GM18519 (cell line): Measurements from ENCODE around the gene ARMC8.
"Not testable (repeated sequence)": the region's sequence is repeated elsewhere in the genome, so short reads cannot be mapped to it uniquely, and the experiment has no call there.

Experiments
- ATAC-seq: cut with Tn5 transposase; IDR thresholded peaks from one replicate; pipeline ENCODE4 v1.9.1; 2021; ENCODE audit warnings: mild to moderate bottlenecking, moderate library complexity; ENCODE audit not compliant: unreplicated experiment, low FRiP score

Gene ARMC8

GRCh38 chr3:138187296-138188012 is at the start of gene ARMC8:
ARMC8 (plus strand) TSS chr3:138187301; CDS start chr3:138187555, 254 bp downstream.
- peak; percentile 16 for ATAC-seq

DNA sequence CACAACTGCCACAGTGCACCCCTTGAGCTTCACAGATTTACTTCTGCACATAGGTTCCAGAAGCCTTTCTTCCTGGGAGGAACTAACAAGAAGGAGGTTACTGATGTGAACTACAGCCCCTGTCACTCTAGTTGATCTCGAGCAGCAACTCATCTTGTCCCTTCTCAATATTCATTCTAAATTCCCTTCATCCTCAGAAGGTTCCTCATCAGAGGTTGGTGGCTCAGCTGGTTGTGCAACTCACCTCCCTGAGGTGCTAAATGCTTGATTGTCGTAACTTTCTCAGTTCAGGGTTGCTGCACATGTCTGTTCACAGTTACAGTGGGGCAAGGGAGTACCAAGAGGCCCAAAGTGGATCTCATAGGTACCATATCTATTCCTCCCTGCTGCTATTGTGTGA is 49.2 kb upstream of the ARMC8 start:
- ATAC-seq = no peak

GRCh38 chr3:138139691-138140090 is 47.4 kb upstream of the ARMC8 start:
- ATAC-seq = no peak

DNA sequence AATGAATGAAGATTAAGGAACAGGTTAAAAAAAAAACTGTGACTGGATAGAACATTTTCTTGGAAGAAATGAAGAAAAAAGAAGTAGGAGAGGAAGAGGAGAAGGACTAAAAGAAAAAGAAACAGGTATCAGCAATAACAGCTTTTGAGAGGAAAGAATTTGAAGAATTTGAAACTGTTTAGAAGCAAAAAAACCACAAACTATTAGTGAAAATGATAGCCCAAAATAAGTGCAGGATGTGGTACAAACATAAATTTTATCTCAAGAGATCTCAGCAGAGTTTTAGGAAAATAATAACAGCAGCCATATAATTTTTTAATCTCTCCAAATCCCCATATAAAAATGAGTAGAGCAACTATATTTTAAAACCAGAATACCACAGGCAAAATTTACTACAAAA is 46.2 kb upstream of the ARMC8 start:
- ATAC-seq = no peak

- not testable (repeated sequence) for ATAC-seq
These were observed 44.9 kb upstream of the ARMC8 start for GRCh38 chr3:138142181-138142580.

GRCh38 chr3:138148503-138148902 is 38.6 kb upstream of the ARMC8 start:
- no peak for ATAC-seq

DNA sequence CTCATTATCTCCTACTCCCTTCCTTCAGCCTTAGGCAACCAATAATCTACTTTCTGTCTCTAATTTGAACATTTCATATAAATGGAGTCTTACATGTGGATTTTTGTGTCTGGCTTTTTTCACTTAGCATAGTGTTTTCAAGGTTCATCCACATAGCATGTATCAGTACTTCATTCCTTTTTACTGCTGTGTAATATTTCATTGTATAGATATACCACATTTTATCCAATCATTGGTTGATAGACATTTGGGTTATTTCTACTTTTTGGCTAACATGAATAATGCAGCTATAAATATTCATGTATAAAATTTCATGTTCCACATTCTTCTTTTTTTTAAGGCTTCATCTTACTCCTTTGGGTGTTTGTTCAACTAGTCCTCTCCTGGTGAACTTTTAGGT is 32.6 kb upstream of the ARMC8 start:
- ATAC-seq = no peak

DNA sequence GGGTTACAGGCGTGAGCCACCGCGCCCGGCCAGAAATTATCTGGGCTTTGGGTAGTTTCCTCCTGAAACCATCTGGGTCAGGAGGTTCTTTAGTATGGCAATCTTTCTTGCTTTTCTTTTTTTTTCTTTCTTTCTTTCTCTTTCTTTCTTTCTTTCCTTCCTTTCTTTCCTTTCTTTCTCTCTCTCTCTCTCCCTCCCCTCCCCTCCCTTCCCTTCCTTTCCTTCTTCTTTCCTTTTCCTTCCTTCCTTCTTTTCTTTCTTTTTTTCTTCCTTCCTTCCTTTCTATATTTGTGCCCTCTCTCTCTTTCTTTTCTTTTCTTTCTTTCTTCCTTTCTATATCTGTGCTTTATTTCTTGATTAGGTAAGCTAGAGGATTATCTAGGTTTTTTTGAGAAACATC is 29.4 kb upstream of the ARMC8 start:
- no peak for ATAC-seq

- no peak for ATAC-seq
These were observed 22.0 kb upstream of the ARMC8 start for GRCh38 chr3:138165061-138165460.

GRCh38 chr3:138172625-138173024 is 14.5 kb upstream of the ARMC8 start:
- ATAC-seq = no peak

- ATAC-seq = no peak
These were observed 13.2 kb upstream of the ARMC8 start for GRCh38 chr3:138173769-138174420.

DNA sequence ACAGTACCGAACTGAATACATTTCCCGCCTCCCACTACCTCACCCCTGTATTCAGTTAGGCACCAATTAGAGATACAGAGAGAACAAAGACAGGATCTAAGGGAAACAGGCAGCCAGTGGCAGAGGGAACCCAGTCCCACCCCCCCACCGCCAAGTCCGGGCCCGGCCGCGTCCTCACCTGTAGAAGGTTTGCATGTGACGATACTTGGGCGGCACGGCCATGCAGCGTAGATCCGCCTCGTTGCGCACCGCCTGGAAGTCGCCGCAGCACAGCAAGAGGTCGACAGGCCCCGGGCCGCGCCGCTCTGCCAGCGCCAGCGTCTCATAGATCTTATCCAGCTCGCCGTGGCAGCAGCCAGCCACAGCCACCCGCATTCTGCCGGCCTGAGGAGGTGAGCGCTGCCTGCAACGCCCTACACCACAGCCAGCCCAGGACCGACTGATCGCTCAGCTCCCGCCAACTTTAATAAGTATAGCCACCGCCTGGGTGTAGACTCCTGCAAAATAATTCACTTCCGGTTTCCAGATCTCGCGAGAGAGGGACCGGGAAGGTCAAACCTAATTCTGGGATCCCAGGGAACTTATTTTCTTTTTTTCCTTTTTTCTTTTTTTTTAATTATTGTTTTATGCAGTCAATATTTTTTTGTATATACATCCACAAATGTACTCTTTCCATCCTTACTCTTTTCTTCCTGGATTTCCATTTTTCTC is 12.5 kb upstream of the ARMC8 start, which contains the start of gene DBR1:
TSS of gene DBR1 (minus strand) at position 501 of the 711 bp plus-strand sequence. CDS start at position 375, 126 bp downstream.
- peak; percentile 76 for ATAC-seq

DNA sequence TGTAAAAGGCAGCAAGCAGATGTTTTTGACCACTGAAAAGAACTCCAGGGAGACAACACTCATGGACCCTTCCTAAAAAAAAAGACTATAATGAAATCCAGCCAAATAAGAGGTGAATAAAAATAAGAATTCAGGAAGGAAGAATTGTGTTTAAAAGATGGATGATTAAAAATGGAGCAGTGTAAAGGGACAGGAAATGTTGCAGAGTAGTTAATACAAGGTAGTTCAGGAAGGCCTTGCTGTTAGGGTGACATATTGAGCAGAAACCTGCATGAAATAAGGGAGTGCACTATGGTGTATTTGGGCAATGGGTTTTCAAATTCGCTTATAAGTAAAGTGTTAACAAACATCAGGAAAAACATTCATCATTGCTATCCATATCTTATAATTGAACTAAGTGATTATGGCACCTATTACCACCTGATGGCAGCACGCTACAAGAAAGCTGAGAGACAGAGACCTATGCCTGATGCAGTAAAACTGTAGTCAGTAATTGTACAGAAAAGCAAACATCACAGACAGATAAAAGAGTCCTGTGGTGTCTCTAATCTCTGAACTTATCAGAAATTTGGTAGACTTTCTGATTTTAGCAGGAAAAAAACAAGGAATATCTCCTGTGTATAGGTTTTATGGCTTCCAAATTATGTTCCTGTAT is 6.6 kb upstream of the ARMC8 start:
- ATAC-seq = peak; percentile 70

GRCh38 chr3:138184994-138185393 is 2.1 kb upstream of the ARMC8 start:
- ATAC-seq = no peak

GRCh38 chr3:138186221-138186620 is 880 bp upstream of the ARMC8 start:
- ATAC-seq = no peak

DNA sequence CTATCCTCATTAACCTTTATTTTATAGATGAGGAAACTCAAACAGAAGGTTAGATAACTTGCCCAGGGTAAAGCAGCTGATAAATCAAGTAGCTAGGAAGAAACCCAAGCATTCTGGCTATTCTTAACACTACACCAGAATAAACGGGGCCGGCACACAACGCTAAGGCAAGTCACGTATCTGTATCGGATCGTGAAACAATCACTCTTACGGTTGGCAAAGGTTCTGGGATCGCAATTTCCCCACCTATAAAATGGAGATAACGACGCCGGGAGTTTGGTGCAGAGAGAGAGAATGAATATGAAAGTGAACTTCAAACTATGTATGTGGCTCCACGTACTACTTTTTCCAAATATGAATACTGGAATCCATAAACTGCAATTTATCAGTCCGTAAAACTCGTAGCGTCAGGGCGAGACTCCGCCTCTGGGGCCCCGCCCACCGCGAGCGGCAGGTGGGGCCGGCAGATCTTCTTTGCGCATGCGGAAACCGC is 252 bp upstream of the ARMC8 start:
- peak; percentile 91 for ATAC-seq

- ATAC-seq = no peak
These were observed 1.1 kb downstream of the ARMC8 start for GRCh38 chr3:138188013-138188730.

- ATAC-seq = no peak
These were observed 8.4 kb downstream of the ARMC8 start for GRCh38 chr3:138195481-138195880.

DNA sequence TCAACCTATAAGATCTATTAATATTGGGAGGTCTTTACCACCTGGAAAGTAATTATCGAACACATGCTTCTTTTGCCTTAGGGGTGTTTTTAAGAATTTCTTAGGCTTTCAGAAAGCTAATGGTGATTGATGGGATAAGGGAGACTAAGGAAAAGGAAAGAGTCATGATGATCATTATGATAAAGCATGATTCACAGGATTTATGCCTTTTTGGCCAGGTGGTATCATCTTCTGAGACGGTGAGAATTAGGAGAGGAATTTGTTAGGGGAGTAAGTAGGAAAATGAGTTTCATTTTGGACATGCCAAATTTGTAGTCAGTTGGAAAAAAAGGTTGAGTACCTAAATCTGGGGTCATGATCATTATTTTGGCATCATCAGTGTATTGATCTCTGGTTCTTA is 8.9 kb downstream of the ARMC8 start:
- ATAC-seq = no peak

DNA sequence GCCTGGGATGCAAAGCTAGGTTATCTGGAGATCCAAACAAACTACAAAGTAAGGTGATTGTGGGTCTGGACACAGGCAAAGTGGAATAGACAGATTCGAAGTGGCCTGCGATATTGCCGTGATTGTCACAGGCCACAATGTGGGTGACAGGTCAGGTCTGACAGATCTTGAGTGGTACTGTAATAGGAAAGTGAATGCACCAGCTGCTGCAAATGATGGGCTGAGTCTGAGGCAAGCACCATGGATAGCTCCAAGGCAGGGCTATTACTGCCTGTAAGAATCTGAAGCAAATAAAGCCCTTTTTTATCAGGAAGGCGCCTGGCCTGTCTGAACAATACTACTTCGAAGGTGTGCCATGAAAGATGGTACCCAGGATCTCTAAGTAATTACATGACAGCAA is 10.0 kb downstream of the ARMC8 start:
- no peak for ATAC-seq
